SW480 (cell line): ENCODE results near the gene LCN10.
"Not testable (repeated sequence)": the region's sequence is repeated elsewhere in the genome, so short reads cannot be mapped to it uniquely, and the experiment has no call there.

Experiments
- DNase-seq: peaks from one replicate; pipeline ENCODE4 v3.0.0-alpha.2; 2016; ENCODE audit warnings: low spot score

The LCN10 gene

DNA sequence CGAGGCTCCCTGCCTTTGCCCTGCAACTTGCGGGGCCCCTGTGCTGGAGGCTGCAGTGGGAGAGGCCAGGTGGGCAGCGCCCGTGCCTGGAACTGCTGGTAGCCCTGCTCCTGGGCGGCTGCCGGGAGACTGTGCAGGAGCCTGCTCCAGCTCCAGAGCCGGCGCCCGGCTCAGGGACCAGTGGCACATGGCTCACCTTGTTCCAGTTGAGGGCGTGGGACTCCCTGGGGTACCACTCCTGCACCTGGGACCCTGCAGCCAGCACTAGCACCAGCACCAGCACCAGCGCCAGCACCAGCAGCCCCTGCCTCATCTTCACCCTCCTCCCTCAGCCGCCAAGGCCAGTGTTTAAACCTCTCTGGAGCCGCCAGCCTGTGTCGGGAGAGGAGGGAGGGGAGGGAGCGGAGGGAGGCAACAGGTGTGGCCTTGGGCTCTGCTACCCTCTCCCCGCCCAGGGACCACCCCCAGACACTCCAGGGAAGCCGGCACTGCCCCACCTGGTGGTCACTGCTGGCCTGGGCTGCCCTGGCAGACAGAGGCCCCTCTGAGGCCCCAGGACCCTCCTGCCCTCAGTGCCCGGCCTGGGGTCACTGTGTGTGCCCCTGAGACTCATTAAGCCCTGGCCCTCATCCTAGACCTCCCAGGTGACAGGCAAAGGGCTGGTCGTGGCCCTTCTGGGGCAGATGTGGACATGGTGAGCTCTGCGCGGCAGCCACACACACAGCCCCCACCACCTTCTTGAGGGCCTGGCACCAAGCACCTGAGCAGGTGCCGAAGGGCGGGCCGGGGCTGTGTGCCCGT is at the start of gene LCN10:
Gene LCN10, minus strand, starts transcription at position 350 of the 801 bp plus-strand sequence. Its CDS starts 37 bp downstream, at position 313.
- DNase-seq, result no peak

- DNase-seq, result peak; percentile 84
Observed at GRCh38 chr9:136791516-136792276, 49.0 kb upstream of the LCN10 start.

DNA sequence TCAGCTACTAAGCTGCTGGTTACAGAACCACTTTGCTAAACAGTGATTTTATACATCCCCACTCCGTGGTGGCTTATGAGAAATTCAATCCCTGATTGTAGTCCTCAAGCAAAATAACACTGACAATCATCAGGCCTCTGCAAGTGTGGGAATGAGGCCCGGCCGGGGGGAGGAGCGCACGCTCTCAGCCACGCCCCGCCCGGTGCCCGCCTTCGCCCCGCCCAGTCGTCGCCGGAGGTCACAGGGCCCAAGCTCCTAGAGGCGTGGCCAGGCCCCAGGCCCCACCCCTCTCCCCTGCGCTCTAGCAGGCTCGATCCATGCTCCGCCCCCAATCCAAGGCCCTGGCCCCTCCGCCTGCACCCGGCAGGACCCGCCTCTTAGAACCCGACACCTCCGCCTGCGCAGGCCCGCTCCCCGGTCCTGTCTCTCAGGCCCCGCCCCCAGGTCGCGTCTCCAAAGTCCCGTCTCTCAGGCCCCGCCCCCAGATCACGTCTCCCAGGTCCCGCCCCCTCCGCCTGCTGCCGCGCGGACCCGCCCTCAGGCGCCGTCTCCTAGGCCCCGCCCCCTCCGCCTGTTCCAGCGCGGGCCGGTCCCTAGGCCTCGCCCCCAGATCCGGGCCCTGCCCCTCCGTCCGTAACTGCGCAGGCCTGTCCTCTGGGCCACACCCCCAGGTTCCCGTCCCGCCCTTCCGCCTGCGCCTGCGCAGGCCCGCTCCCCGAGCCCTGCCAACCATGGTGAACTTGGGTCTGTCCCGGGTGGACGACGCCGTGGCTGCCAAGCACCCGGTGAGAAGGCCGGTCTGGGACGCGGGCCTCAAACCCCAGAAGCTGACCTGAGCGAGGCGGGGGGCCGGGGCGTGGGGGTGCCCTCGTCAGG is 48.1 kb upstream of the LCN10 start, which contains the start of gene TMEM141:
Gene TMEM141, plus strand, starts transcription at position 705 of the 876 bp plus-strand sequence. Its CDS starts 27 bp downstream, at position 732.
- peak; percentile 99 for DNase-seq

DNA sequence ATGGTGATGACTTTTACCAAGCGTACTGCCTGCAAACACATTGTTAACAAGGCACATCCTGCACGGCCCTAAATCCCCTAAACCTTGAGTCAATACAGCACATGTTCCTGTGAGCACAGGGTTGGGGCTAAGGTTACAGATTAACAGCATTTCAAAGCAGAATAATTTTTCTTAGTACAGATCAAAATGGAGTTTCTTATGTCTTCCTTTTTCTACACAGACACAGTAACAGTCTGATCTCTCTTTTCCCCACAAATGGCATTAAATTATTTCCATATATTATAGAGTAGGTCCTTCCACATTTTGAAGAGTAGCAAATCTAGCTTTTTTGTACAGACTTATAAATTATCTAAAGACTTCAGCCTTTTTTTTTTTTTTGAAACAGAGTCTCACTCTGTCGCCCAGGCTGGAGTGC is 46.8 kb upstream of the LCN10 start:
- no peak for DNase-seq

- not testable (repeated sequence) for DNase-seq
Observed at GRCh38 chr9:136788644-136789522, 46.1 kb upstream of the LCN10 start.

- DNase-seq, result peak; percentile 63
Observed at GRCh38 chr9:136787690-136788400, 45.1 kb upstream of the LCN10 start.

DNA sequence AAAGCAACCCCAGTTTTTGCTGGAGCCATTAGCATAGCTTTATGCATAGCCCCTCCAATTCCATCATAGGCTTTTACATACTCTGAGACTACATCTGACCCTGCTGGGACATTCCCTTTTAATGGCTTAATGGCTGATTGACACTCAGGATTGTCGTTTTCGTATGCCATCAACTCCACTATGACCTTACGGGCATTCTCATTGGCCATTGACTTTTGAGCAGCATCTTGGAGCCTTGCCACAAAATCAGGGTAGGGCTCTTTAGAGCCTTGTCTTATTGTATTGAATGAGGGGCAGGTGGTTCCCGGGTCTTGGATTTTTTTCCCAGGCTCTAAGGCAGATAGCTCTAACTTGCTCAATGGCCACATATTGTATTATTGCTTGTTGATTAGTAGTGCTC is 44.2 kb upstream of the LCN10 start:
- not testable (repeated sequence) for DNase-seq

GRCh38 chr9:136786451-136786850 is 43.7 kb upstream of the LCN10 start:
- DNase-seq, result no peak

- not testable (repeated sequence) for DNase-seq
Observed at GRCh38 chr9:136785565-136786355, 43.0 kb upstream of the LCN10 start.

GRCh38 chr9:136784997-136785361 is 42.2 kb upstream of the LCN10 start:
- no peak for DNase-seq

- no peak for DNase-seq
Observed at GRCh38 chr9:136784249-136784996, 41.7 kb upstream of the LCN10 start.

DNA sequence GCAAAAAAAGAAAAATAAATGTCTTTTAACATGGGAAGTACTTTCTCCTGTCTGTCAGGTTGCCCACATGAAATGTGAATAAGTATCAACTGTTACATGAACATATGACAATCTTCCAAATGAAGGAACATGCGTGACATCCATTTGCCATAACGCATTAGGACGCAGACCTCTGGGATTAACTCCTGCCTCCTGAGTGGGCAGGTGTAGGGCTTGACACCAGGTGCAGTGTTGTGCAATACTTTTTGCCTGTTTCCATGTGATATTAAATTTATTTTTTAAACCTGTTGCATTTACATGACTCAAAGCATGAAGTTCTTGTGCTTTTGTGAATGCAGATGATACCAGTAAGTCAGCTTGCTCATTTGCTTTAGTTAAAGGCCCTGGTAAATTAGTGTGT is 39.7 kb upstream of the LCN10 start:
- no peak for DNase-seq

- no peak for DNase-seq
Observed at GRCh38 chr9:136779808-136780207, 37.1 kb upstream of the LCN10 start.

GRCh38 chr9:136777359-136777758 is 34.6 kb upstream of the LCN10 start:
- DNase-seq, result no peak

DNA sequence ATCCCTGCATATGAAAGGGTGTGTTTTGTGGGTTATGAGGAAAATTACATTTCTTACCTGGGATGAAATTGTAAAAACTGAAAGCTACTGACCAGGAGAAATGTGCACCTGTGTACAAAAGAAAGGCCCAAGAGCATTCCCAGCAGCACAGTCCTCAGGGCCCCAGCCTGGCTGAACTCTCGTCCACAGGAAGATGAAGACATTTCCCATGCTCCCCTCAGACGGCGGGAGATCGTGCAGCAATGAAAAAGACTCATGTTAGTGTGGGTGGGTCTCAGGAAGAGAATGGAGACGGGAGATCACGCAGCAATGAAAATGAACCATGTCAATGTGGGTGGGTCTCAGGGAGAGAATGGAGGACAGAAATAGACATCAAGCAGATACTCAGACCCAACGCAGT is 34.2 kb upstream of the LCN10 start:
- no peak for DNase-seq

GRCh38 chr9:136775191-136775590 is 32.5 kb upstream of the LCN10 start:
- no peak for DNase-seq

DNA sequence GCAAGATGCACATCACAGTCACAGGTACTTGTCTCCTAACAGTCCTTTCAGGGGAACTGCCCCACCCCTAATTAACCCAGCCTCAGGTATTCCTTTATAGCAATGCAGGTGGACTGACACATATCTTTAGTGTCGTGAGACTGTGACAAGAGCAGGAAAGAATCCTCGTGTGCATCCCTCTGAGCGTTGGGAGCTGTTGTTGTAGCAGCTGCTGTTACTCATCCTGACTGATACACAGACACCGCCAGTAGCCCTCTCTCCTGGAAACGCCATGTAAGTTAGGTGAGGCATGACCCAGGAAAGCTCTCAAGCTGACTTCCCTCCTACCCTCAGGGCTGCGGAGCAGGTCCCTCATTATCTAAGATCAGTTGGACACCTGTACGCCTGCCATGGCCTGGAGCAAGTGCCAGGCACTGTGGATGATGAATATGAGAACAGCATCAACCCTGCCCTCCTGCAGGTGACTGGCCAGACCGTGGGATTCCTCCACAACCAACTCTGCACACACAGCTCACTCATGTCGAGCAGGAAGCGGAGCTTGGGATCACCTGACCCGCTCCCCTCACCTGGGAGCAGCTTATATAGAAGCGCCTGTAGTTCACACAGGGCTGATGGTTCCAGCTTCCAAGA is 31.8 kb upstream of the LCN10 start:
- no peak for DNase-seq

DNA sequence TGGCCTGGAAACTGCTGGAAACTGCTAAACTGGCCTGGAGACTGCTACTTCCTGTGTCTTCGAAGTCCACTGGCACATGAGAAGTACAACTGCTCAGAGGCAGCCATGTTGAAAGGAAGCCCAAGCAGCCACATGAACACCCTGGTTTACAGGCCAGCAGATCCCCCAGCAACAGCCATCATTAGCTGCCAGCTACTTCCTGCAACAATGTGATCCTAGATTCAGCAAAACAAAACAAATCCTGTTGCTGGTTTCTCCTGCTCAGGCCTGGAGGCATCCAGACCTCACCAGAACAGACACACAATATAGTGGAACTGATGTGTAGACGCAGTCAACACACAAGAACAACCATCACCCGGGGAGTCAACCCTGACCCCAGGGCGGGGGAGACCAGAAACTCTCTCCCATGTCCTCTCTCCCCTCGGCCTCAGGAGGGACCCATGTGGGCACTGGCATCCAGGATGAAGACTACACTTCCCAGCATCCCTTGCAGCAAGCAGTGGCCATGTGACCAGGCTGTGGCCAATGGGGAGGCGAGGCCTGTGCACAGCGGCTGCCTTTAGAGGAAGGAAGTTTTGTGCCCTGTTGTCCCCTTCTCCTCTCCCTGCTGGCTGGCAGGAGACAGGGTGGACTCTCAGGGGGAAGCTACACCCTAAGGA is 30.8 kb upstream of the LCN10 start:
- DNase-seq, result peak; percentile 35
